ENCODE results near the gene SH2D4B.
A peak's percentile ranks its signal among the peaks of the same experiment; 100 is the strongest.

The SH2D4B gene

GRCh38 chr10:80535671-80536360 is 1.9 kb upstream of the SH2D4B start:
- DNase-seq (ENCODE audit: low spot score) = peak; percentile 73
- peak overlapping the region in 1 of 2 donors; percentile 52 for H3K27ac ChIP-seq
- H3K4me3 ChIP-seq = peak overlapping the region; percentile 57
- no peak for TF ChIP-seq CTCF (IDR thresholded peaks at IDR 0.05)

- DNase-seq (ENCODE audit: low spot score) = no peak
- Histone ChIP-seq H3K27ac (peak overlapping the region in 1 of 2 donors; percentile 52), H3K4me3 (peak overlapping the region; percentile 57)
Observed at GRCh38 chr10:80536361-80536835, 1.3 kb upstream of the SH2D4B start.

GRCh38 chr10:80537086-80537735 is 491 bp upstream of the SH2D4B start:
- no peak for TF ChIP-seq CTCF (IDR thresholded peaks at IDR 0.05)
- DNase-seq (ENCODE audit: low spot score) = peak; percentile 22
- H3K4me3 ChIP-seq = no peak overlapping the region
- H3K27ac ChIP-seq = no peak overlapping the region

More at GRCh38 chr10:80536361-80536835, 1.3 kb upstream of the SH2D4B start:
- TF ChIP-seq CTCF (IDR thresholded peaks at IDR 0.05) = no peak

- no peak overlapping the region for H3K27ac ChIP-seq
- DNase-seq (ENCODE audit: low spot score) = peak; percentile 68
- no peak for TF ChIP-seq CTCF (IDR thresholded peaks at IDR 0.05)
- no peak overlapping the region for H3K4me3 ChIP-seq
Observed at GRCh38 chr10:80538481-80539185, 931 bp downstream of the SH2D4B start.

- peak; percentile 67 for DNase-seq (ENCODE audit: low spot score)
- no peak overlapping the region for H3K4me3 ChIP-seq
- no peak overlapping the region for H3K27ac ChIP-seq
- TF ChIP-seq CTCF (IDR thresholded peaks at IDR 0.05) = no peak
Observed at GRCh38 chr10:80539421-80540031, 1.8 kb downstream of the SH2D4B start.

GRCh38 chr10:80540136-80540535 is 2.4 kb downstream of the SH2D4B start:
- no peak for TF ChIP-seq CTCF (IDR thresholded peaks at IDR 0.05)
- no peak overlapping the region for H3K4me3 ChIP-seq
- no peak for DNase-seq (ENCODE audit: low spot score)
- no peak overlapping the region for H3K27ac ChIP-seq

Data from coronary artery (tissue), 2 donors.